WTC11 (cell line): ENCODE data around the gene TP53TG3E.
"Not testable (repeated sequence)": the region's sequence is repeated elsewhere in the genome, so short reads cannot be mapped to it uniquely, and the experiment has no call there.

Source experiments
- CREB1 ChIP-seq: sonication (generic); formaldehyde crosslinking; IDR thresholded peaks from 2 replicates; pipeline ENCODE4 v1.8.0; 2023; ENCODE audit warnings: mild to moderate bottlenecking, missing genetic modification reagents
- TF ChIP-seq, protein P1 (sequence below): fragments of 200-600 bp; IDR thresholded peaks from 2 replicates; pipeline ENCODE4 v1.8.0; 2022; ENCODE audit warnings: antibody characterized with exemption
- TF ChIP-seq, protein P2 (sequence below): sonication (generic); formaldehyde crosslinking; IDR thresholded peaks from 2 replicates; pipeline ENCODE4 v1.8.1; 2023; ENCODE audit warnings: mild to moderate bottlenecking, missing genetic modification reagents
- TF ChIP-seq, protein P3 (sequence below): sonication (generic); formaldehyde crosslinking; IDR thresholded peaks from 2 replicates; pipeline ENCODE4 v1.8.1; 2023; ENCODE audit warnings: mild to moderate bottlenecking, missing genetic modification reagents, moderate library complexity

DNA sequence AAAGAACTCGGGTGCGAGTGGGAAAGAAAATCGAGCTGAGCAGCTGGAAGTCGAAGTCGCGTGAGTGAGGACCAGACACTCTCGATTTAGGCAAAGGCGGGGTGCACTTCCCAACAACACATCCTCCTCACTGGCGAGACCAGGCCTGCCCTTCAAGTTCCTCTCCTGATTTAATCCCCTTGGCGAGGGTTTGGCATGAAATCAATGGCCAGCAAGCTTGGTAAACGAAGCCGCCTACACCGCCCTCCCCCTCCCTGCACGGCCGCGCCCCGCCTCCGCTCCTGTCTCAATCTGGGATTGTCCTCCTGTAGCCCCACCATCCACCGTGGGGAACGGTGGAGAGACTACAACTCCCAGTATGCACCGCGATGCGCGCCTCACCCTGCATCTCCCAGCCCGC lies at the start of gene TP53TG3E:
- TF ChIP-seq, protein P1, sequence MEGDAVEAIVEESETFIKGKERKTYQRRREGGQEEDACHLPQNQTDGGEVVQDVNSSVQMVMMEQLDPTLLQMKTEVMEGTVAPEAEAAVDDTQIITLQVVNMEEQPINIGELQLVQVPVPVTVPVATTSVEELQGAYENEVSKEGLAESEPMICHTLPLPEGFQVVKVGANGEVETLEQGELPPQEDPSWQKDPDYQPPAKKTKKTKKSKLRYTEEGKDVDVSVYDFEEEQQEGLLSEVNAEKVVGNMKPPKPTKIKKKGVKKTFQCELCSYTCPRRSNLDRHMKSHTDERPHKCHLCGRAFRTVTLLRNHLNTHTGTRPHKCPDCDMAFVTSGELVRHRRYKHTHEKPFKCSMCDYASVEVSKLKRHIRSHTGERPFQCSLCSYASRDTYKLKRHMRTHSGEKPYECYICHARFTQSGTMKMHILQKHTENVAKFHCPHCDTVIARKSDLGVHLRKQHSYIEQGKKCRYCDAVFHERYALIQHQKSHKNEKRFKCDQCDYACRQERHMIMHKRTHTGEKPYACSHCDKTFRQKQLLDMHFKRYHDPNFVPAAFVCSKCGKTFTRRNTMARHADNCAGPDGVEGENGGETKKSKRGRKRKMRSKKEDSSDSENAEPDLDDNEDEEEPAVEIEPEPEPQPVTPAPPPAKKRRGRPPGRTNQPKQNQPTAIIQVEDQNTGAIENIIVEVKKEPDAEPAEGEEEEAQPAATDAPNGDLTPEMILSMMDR = not testable (repeated sequence)
- TF ChIP-seq, protein P2, sequence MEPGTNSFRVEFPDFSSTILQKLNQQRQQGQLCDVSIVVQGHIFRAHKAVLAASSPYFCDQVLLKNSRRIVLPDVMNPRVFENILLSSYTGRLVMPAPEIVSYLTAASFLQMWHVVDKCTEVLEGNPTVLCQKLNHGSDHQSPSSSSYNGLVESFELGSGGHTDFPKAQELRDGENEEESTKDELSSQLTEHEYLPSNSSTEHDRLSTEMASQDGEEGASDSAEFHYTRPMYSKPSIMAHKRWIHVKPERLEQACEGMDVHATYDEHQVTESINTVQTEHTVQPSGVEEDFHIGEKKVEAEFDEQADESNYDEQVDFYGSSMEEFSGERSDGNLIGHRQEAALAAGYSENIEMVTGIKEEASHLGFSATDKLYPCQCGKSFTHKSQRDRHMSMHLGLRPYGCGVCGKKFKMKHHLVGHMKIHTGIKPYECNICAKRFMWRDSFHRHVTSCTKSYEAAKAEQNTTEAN (CRISPR knock-in tag) = not testable (repeated sequence)
- TF ChIP-seq, protein P3, sequence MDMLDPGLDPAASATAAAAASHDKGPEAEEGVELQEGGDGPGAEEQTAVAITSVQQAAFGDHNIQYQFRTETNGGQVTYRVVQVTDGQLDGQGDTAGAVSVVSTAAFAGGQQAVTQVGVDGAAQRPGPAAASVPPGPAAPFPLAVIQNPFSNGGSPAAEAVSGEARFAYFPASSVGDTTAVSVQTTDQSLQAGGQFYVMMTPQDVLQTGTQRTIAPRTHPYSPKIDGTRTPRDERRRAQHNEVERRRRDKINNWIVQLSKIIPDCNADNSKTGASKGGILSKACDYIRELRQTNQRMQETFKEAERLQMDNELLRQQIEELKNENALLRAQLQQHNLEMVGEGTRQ = not testable (repeated sequence)
- TF ChIP-seq CREB1 (CRISPR knock-in tag) = not testable (repeated sequence)
